ENCODE measurements around the gene NME1. TPM values are rescaled to one million over a fixed set of nuclear protein-coding genes. Genes with fewer than 3 reads are reported as not detected.

The NME1 gene
- total and polyA plus RNA-seq, 9 of the 15 experiments (the other 6 are each of a cell fraction or from before 2014, with no cell fraction given): 449 to 1,588 (median 604) TPM

GRCh38 chr17:51153210-51154072 lies at the start of gene NME1 (continued):
- TF ChIP-seq, protein P1, sequence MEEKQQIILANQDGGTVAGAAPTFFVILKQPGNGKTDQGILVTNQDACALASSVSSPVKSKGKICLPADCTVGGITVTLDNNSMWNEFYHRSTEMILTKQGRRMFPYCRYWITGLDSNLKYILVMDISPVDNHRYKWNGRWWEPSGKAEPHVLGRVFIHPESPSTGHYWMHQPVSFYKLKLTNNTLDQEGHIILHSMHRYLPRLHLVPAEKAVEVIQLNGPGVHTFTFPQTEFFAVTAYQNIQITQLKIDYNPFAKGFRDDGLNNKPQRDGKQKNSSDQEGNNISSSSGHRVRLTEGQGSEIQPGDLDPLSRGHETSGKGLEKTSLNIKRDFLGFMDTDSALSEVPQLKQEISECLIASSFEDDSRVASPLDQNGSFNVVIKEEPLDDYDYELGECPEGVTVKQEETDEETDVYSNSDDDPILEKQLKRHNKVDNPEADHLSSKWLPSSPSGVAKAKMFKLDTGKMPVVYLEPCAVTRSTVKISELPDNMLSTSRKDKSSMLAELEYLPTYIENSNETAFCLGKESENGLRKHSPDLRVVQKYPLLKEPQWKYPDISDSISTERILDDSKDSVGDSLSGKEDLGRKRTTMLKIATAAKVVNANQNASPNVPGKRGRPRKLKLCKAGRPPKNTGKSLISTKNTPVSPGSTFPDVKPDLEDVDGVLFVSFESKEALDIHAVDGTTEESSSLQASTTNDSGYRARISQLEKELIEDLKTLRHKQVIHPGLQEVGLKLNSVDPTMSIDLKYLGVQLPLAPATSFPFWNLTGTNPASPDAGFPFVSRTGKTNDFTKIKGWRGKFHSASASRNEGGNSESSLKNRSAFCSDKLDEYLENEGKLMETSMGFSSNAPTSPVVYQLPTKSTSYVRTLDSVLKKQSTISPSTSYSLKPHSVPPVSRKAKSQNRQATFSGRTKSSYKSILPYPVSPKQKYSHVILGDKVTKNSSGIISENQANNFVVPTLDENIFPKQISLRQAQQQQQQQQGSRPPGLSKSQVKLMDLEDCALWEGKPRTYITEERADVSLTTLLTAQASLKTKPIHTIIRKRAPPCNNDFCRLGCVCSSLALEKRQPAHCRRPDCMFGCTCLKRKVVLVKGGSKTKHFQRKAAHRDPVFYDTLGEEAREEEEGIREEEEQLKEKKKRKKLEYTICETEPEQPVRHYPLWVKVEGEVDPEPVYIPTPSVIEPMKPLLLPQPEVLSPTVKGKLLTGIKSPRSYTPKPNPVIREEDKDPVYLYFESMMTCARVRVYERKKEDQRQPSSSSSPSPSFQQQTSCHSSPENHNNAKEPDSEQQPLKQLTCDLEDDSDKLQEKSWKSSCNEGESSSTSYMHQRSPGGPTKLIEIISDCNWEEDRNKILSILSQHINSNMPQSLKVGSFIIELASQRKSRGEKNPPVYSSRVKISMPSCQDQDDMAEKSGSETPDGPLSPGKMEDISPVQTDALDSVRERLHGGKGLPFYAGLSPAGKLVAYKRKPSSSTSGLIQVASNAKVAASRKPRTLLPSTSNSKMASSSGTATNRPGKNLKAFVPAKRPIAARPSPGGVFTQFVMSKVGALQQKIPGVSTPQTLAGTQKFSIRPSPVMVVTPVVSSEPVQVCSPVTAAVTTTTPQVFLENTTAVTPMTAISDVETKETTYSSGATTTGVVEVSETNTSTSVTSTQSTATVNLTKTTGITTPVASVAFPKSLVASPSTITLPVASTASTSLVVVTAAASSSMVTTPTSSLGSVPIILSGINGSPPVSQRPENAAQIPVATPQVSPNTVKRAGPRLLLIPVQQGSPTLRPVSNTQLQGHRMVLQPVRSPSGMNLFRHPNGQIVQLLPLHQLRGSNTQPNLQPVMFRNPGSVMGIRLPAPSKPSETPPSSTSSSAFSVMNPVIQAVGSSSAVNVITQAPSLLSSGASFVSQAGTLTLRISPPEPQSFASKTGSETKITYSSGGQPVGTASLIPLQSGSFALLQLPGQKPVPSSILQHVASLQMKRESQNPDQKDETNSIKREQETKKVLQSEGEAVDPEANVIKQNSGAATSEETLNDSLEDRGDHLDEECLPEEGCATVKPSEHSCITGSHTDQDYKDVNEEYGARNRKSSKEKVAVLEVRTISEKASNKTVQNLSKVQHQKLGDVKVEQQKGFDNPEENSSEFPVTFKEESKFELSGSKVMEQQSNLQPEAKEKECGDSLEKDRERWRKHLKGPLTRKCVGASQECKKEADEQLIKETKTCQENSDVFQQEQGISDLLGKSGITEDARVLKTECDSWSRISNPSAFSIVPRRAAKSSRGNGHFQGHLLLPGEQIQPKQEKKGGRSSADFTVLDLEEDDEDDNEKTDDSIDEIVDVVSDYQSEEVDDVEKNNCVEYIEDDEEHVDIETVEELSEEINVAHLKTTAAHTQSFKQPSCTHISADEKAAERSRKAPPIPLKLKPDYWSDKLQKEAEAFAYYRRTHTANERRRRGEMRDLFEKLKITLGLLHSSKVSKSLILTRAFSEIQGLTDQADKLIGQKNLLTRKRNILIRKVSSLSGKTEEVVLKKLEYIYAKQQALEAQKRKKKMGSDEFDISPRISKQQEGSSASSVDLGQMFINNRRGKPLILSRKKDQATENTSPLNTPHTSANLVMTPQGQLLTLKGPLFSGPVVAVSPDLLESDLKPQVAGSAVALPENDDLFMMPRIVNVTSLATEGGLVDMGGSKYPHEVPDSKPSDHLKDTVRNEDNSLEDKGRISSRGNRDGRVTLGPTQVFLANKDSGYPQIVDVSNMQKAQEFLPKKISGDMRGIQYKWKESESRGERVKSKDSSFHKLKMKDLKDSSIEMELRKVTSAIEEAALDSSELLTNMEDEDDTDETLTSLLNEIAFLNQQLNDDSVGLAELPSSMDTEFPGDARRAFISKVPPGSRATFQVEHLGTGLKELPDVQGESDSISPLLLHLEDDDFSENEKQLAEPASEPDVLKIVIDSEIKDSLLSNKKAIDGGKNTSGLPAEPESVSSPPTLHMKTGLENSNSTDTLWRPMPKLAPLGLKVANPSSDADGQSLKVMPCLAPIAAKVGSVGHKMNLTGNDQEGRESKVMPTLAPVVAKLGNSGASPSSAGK (IDR thresholded peaks at IDR 0.05): peak; percentile 85
- TF ChIP-seq OTX1 (CRISPR knock-in tag; IDR thresholded peaks at IDR 0.05): peak; percentile 87; the same call in 1 of the 2 replicates
- 0 out of 2 replicates have a peak, but pooled peaks have one; percentile 13 for TF ChIP-seq ZBTB17 (CRISPR knock-in tag; IDR thresholded peaks at IDR 0.05)
- TF ChIP-seq MBD2 (IDR thresholded peaks at IDR 0.05; ENCODE audit: borderline replicate concordance, low read depth): peak; percentile 81
- peak; percentile 97 for TF ChIP-seq ZNF384 (IDR thresholded peaks at IDR 0.05; ENCODE audit: low read depth, low read length)
- TF ChIP-seq NFXL1 (CRISPR knock-in tag; IDR thresholded peaks at IDR 0.05): no peak
- TF ChIP-seq CHD4 (IDR thresholded peaks at IDR 0.05; ENCODE audit: insufficient read depth, insufficient replicate concordance, low read depth, low read length, poor library complexity, severe bottlenecking): no peak
- TF ChIP-seq ID3 (CRISPR knock-in tag; IDR thresholded peaks at IDR 0.05): no peak
- TF ChIP-seq ID3 (tag; IDR thresholded peaks at IDR 0.05): peak; percentile 91
- TF ChIP-seq MNT (conservative IDR thresholded peaks at IDR 0.05): peak; percentile 100
- no peak for TF ChIP-seq ZNF165 (CRISPR knock-in tag; IDR thresholded peaks at IDR 0.05; ENCODE audit: borderline replicate concordance)
- no peak for TF ChIP-seq PTTG1 (tag; IDR thresholded peaks at IDR 0.05; ENCODE audit: low read depth)

All from K562 (cell line).